Fibroblast of gingiva (primary cell): ENCODE data around the gene SKIC2.
"Not testable (repeated sequence)": the region's sequence is repeated elsewhere in the genome, so short reads cannot be mapped to it uniquely, and the experiment has no call there.

Experiments
- DNase-seq: peaks from one replicate; pipeline ENCODE4 v3.0.0-alpha.2; 2011; ENCODE audit warnings: low read depth

SKIC2 gene

GRCh38 chr6:31969712-31970603, 11.0 kb downstream of the SKIC2 start:
- no peak for DNase-seq

- no peak for DNase-seq
These were observed 11.8 kb downstream of the SKIC2 start for GRCh38 chr6:31970604-31971271.

GRCh38 chr6:31971279-31971992, 12.5 kb downstream of the SKIC2 start:
- no peak for DNase-seq

- peak; percentile 99 for DNase-seq
These were observed 13.2 kb downstream of the SKIC2 start, which contains the start of gene DXO for GRCh38 chr6:31971993-31972708. TSS of gene DXO (minus strand) at chr6:31972138. CDS start at chr6:31971675, 463 bp downstream.

GRCh38 chr6:31972709-31973350, 13.9 kb downstream of the SKIC2 start:
- DNase-seq = peak; percentile 65

GRCh38 chr6:31976065-31976464, 17.1 kb downstream of the SKIC2 start:
- DNase-seq = not testable (repeated sequence)

GRCh38 chr6:31977816-31978431, 18.9 kb downstream of the SKIC2 start:
- DNase-seq = no peak

- no peak for DNase-seq
These were observed 19.9 kb downstream of the SKIC2 start for GRCh38 chr6:31978831-31979230.

- DNase-seq = no peak
These were observed 20.4 kb downstream of the SKIC2 start for GRCh38 chr6:31979238-31979898.

- not testable (repeated sequence) for DNase-seq
These were observed 21.4 kb downstream of the SKIC2 start for GRCh38 chr6:31980195-31980876.

GRCh38 chr6:31980998-31981397, 22.0 kb downstream of the SKIC2 start:
- DNase-seq = not testable (repeated sequence)

- DNase-seq = not testable (repeated sequence)
These were observed 22.8 kb downstream of the SKIC2 start, which contains the start of gene C4A for GRCh38 chr6:31981744-31982143. TSS of gene C4A (plus strand) at chr6:31982057. CDS start at chr6:31982108, 51 bp downstream.

- DNase-seq = not testable (repeated sequence)
These were observed 30.4 kb downstream of the SKIC2 start for GRCh38 chr6:31989363-31989762.

GRCh38 chr6:31994421-31994820, 35.4 kb downstream of the SKIC2 start:
- DNase-seq = not testable (repeated sequence)

GRCh38 chr6:31996385-31996784, 37.4 kb downstream of the SKIC2 start:
- not testable (repeated sequence) for DNase-seq

GRCh38 chr6:32002546-32003268, 43.7 kb downstream of the SKIC2 start:
- DNase-seq = not testable (repeated sequence)

GRCh38 chr6:32003301-32003700, 44.3 kb downstream of the SKIC2 start:
- not testable (repeated sequence) for DNase-seq

- not testable (repeated sequence) for DNase-seq
These were observed 45.4 kb downstream of the SKIC2 start for GRCh38 chr6:32004393-32004792.
